Glomerular endothelial cell (primary cell): ENCODE data around the gene FOSL1. TPM values are rescaled to one million over a fixed set of nuclear protein-coding genes. Genes with fewer than 3 reads are reported as not detected.
"Not testable (repeated sequence)": the region's sequence is repeated elsewhere in the genome, so short reads cannot be mapped to it uniquely, and the experiment has no call there.

ENCODE experiments used
- DNase-seq: peaks from one replicate; pipeline ENCODE4 v3.0.0-alpha.2; 2011; ENCODE audit warnings: low read depth, low spot score; ENCODE audit errors: extremely low read depth
- total RNA-seq: library from RNA; depleted of rRNA; stranded (reverse); fragments of >200 nt; gene quantifications from 2 replicates; pipeline ENCODE4 v1.2.3, GENCODE V29; 2015

FOSL1 gene
- total RNA-seq, 1 donor from 2014 or later, result 71.4 TPM

DNA sequence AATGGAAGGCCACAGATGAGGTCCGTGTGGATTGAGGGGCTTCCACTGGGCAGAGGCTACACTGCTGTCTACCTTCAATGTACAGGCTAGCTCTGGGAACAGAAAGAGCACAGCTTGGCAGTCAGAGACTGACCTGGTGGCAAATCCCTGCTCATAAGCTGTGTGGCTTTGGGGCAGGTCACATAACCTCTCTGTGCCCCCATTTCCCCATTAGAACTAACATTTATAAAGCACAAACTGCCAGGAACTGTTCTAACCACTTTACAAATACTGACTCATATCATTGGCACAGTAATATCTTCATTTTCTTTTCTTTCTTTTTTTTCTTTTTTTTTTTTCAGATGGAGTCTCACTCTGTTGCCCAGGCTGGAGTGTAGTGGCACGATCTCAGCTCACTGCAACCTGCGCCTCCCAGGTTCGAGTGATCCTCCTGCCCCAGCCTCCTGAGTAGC lies 3.1 kb downstream of the FOSL1 start:
- DNase-seq, result no peak

GRCh38 chr11:65896034-65896999 lies 3.9 kb downstream of the FOSL1 start:
- DNase-seq, result no peak

DNA sequence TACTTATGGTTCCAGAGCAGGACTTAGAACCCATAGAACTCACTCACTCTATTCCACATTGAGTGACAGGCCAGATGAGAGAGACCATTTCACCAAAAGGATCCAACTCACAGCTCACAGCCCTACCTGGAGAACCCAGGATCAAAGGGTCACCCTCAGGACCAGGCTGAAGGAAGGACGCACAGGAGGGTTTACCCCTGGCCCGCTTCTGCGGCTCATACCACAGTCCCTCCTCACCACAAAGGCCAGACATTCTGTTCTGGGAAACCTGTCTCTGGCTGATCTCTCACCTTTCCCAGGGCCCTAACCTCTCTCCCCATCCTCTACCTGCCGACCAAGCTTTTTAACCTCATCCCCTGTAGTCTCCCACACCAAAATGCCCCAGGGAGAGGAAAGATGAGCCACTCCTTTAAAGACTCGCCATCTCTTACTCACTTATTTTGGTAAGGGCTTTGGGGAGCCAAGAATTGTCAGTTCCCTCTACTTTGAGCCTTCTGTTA lies 4.7 kb downstream of the FOSL1 start:
- DNase-seq, result no peak

- no peak for DNase-seq
These were observed 6.1 kb downstream of the FOSL1 start for GRCh38 chr11:65894034-65894591.

DNA sequence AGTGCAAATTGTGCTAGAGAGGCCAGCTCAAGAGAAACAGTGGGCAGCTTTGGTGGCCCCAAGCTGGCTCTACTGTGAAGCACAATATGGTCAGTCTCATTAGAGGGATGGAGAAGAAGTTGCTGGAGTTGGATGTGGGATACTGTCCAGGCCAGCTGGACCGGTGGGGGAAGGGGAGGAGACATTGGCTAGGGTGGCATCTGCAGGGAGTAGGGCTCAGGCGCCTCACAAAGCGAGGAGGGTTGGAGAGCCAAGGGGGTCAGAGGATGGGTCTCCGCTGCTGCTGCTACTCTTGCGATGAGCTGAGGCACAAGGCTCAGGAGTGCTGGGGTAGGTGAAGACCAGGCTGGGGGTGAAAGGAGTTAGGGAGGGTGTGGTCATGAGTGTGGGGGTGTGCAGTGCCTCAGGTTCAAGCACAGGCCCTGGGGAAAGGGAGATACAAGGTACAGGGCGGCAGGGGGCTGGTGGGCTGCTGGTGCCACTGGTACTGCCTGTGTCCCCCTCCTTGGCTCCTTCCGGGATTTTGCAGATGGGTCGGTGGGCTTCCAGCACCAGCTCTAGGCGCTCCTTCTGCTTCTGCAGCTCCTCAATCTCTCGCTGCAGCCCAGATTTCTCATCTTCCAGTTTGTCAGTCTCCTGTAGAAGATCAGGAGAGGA lies 7.4 kb downstream of the FOSL1 start:
- DNase-seq, result no peak

- not testable (repeated sequence) for DNase-seq
These were observed 8.0 kb downstream of the FOSL1 start for GRCh38 chr11:65892137-65892540.

GRCh38 chr11:65891219-65892136 lies 8.7 kb downstream of the FOSL1 start:
- DNase-seq, result no peak

GRCh38 chr11:65890324-65891218 lies 9.6 kb downstream of the FOSL1 start, which contains the start of gene CCDC85B:
Gene CCDC85B, plus strand, starts transcription at chr11:65890673. Its CDS starts 111 bp downstream, at chr11:65890784.
- no peak for DNase-seq

DNA sequence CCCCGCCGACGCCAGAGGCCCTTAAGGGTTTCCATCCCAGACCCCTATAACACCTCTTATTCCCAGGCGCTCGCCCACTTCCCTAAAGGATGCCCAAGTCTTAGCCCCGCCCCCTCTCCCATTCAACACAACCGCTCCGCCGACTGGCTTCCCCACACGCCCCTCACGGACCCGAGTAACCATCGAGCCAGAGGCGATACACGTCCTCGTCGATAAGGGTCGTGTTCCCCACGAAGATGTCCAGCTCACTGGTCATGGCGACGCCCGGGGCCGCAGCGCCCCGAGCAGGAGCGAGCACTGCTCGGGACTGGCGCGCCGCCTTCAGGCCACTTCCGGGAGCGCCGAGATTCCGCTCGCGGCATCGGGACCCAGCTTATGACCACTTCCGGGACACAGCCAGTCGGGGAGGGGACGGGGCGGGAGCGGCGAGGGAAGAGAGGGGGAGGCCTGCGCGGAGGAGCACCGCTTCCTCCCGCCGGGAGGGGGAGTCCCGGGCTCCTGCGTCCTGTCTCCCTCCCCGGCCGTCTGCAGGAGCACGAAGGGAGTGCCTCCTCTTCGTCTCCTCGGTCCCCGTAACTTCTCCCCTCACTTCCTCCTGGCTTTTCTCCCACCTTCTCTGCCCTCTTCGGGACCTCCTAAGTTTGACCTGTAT lies 11.9 kb downstream of the FOSL1 start, which contains the start of gene FIBP:
Gene FIBP, minus strand, starts transcription at position 309 of the 652 bp plus-strand sequence. Its CDS starts 53 bp downstream, at position 256.
- no peak for DNase-seq

DNA sequence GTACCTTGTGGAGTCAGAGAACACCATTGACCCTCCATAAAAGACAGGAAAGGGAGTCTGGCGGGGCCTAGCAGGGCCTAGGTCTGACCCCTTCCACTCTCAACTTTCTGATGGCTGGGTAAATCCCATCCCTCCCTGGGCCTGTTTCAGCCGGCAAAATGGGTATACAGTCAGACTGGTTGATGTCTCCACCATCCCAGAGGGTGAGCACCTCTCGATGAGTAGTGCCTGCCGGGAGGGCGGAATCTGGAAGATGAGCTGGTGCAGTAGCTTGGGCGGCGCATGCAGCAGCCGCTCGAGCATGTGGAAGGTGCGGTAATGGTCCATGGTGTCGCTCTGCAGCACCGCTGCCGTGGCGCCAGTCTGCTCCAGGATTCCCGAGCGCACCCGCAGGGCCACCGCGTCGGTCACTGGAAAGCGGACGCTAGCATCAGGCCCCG lies 12.4 kb downstream of the FOSL1 start:
- no peak for DNase-seq

DNA sequence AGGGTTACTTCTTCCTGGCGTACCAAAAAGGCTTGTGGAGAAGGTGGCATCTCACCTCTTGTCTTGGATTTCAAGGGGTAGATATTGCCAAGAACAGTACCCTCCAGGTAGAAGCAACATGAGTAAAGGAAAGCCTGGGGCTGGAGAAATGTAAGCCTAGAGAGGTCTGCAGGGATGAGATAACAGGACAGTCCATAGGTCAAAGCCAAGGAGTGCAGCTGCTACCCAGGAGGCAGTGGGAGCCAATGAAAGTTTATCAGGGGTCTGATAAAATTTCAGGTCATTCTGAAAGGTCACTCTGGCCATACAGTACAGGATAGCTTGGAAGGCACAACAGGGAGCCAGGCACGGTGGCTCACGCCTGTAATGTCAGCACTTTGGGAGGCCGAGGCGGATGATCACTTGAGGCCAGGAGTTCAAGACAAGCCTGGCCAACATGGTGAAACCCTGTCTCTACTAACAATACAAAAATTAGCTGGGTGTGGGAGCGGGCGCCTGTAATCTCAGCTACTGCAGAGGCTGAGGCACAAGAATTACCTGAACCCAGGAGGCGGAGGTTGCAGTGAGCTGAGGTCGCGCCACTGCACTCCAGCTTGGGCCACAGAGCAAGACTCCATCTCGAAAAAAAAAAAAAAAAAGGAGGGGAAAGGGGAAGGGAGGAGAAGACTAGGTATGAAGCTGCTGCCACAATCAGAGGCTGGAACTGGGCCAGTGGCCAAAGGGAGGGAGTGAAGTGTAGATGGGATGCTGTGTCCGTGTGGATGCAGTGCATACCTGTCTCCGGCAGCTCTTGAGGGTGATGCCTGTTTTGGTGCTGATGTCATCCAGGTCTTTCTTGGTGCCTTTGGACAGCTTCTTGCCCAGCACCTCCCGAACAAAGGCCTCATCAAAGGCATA lies 13.1 kb downstream of the FOSL1 start:
- DNase-seq, result no peak

DNA sequence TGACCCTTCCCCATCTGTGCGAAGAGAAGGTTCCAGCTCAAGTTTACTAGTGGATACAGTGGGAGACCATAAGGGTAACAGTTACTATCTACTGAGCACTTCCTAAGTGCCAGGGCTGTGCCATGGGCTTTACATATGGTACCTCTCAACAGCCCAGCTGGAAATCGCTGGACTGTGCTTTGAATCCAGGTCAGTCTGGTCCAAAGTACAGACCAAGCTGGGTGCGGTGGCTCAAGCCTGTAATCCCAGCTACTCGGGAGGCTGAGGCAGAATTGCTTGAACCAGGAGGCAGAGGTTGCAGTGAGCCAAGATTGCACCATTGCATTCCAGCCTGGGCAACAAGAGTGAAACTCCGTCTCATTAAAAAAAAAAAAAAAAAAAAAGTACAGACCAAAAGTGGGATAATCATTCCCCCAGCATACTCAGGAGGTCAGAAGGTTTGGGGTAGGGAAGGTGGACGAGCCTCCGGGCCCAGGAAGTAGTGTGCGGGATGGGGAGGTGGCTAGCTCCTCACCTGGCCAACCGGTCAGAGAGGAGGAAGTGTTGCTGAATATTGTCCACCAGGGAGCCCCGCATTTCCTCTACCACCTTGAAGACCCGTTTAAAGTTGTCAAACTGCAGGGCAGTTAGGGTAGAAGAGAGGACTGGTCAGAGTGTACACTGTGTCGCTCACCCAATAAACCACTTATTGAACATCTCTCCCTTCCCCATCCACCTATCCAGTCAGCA lies 14.2 kb downstream of the FOSL1 start:
- no peak for DNase-seq

DNA sequence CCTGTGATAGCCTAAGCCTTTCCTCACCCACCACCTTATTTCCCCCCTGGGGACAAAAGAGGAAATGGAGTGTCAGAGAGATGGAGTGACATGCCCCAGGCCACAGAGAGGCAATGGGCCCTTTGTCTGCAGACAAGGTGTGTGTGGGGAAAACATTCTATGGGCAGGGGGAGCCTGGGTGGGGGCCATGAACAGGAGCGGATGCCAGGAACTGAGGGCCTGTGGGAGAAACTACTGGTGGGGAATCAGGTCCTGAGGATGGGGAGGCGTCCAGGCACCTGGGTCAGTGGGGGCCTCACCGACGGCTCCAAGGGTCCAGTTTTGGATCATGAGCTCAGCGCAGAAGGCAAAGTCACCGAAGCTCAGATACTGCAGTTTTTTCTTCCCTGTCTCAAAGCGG lies 15.0 kb downstream of the FOSL1 start:
- DNase-seq, result no peak

GRCh38 chr11:65884716-65885092 lies 15.5 kb downstream of the FOSL1 start:
- DNase-seq, result no peak

DNA sequence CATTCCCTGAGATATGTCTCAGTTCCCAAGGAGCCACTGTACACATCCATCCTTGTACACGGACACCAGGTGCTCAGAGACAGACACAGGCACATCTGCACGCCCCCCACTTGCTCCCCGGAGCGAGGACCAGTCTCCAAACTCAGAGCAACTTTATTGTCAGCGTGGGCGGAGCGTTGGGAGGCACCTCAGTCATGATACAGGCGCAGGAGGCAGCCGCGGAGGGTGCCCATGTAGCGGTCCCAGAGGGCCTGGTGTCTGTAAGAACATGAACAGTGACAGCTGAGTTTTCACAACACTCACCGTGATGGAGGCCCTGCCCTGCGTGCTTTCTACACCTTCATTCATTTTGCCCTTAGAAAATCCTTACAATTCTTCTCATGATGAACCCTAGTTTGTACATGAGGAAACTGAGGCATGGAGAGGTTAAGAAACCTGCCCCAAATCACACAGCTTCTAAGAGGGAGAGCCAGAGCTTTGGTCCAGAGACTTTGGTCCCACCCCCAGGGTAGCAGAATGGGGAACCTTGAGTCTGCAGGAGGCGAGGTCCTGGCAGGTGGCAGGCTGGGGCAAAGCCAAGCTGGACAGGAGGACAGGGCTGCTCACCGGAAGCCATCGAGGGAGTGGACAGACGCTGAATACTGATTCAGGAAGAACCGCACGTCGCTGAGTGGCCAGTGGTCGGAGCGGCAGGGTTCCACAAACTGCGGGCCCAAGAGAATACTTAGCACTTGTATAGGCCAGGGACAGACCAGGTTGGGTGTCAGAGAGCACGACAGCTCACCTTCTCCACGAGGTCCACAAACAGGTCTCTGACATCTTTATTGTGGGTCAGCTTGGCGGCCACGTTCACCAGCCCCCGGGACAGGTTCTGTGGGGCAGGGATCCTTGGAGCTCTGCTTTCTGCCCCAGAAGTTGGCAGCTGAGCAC lies 16.1 kb downstream of the FOSL1 start:
- DNase-seq, result no peak
